ENCODE measurements around the gene BSDC1. TPM values are rescaled to one million over a fixed set of nuclear protein-coding genes. Genes with fewer than 3 reads are reported as not detected.
"Not testable (repeated sequence)": the region's sequence is repeated elsewhere in the genome, so short reads cannot be mapped to it uniquely, and the experiment has no call there.

The BSDC1 gene
- total RNA-seq, 1 experiment from 2014 or later, result 46.8 TPM

- no peak for DNase-seq (ENCODE audit: low read depth, low spot score)
- in situ Hi-C loops (cut with HindIII; ENCODE audit: low pct_unique_long_range_greater_than_20kb, low sequenced_read_pairs), result no loop called here
Measured at GRCh38 chr1:32364836-32365235, 29.4 kb downstream of the BSDC1 start.

- in situ Hi-C loops (cut with HindIII; ENCODE audit: low pct_unique_long_range_greater_than_20kb, low sequenced_read_pairs), result no loop called here
- DNase-seq (ENCODE audit: low read depth, low spot score), result no peak
Measured at GRCh38 chr1:32363713-32364112, 30.5 kb downstream of the BSDC1 start.

- DNase-seq (ENCODE audit: low read depth, low spot score), result no peak
- in situ Hi-C loops (cut with HindIII; ENCODE audit: low pct_unique_long_range_greater_than_20kb, low sequenced_read_pairs), result no loop called here
Measured at GRCh38 chr1:32362474-32363313, 31.5 kb downstream of the BSDC1 start, which contains the start of the genes FAM229A and TSSK3. TSS of gene FAM229A (minus strand) at chr1:32362485. CDS start at chr1:32362091, 394 bp downstream. TSS of gene TSSK3 (plus strand) at chr1:32362539. CDS start at chr1:32362702, 163 bp downstream.

GRCh38 chr1:32361674-32362473 is 32.4 kb downstream of the BSDC1 start:
- DNase-seq (ENCODE audit: low read depth, low spot score), result no peak
- in situ Hi-C loops (cut with HindIII; ENCODE audit: low pct_unique_long_range_greater_than_20kb, low sequenced_read_pairs), result no loop called here

- DNase-seq (ENCODE audit: low read depth, low spot score), result no peak
- in situ Hi-C loops (cut with HindIII; ENCODE audit: low pct_unique_long_range_greater_than_20kb, low sequenced_read_pairs), result no loop called here
Measured at GRCh38 chr1:32361308-32361673, 33.0 kb downstream of the BSDC1 start.

- in situ Hi-C loops (cut with HindIII; ENCODE audit: low pct_unique_long_range_greater_than_20kb, low sequenced_read_pairs), result no loop called here
- DNase-seq (ENCODE audit: low read depth, low spot score), result no peak
Measured at GRCh38 chr1:32358435-32358834, 35.8 kb downstream of the BSDC1 start.

GRCh38 chr1:32357614-32358013 is 36.6 kb downstream of the BSDC1 start:
- in situ Hi-C loops (cut with HindIII; ENCODE audit: low pct_unique_long_range_greater_than_20kb, low sequenced_read_pairs), result no loop called here
- no peak for DNase-seq (ENCODE audit: low read depth, low spot score)

- in situ Hi-C loops (cut with HindIII; ENCODE audit: low pct_unique_long_range_greater_than_20kb, low sequenced_read_pairs), result no loop called here
- DNase-seq (ENCODE audit: low read depth, low spot score), result no peak
Measured at GRCh38 chr1:32356478-32356877, 37.8 kb downstream of the BSDC1 start.

GRCh38 chr1:32355778-32356177 is 38.5 kb downstream of the BSDC1 start:
- in situ Hi-C loops (cut with HindIII; ENCODE audit: low pct_unique_long_range_greater_than_20kb, low sequenced_read_pairs); DNase-seq (ENCODE audit: low read depth, low spot score): not testable (repeated sequence)

GRCh38 chr1:32353886-32354570 is 40.2 kb downstream of the BSDC1 start:
- in situ Hi-C loops (cut with HindIII; ENCODE audit: low pct_unique_long_range_greater_than_20kb, low sequenced_read_pairs), result no loop called here
- DNase-seq (ENCODE audit: low read depth, low spot score), result no peak

- DNase-seq (ENCODE audit: low read depth, low spot score), result no peak
- in situ Hi-C loops (cut with HindIII; ENCODE audit: low pct_unique_long_range_greater_than_20kb, low sequenced_read_pairs), result no loop called here
Measured at GRCh38 chr1:32353431-32353830, 40.8 kb downstream of the BSDC1 start.

GRCh38 chr1:32352831-32353383 is 41.3 kb downstream of the BSDC1 start:
- in situ Hi-C loops (cut with HindIII; ENCODE audit: low pct_unique_long_range_greater_than_20kb, low sequenced_read_pairs), result no loop called here
- DNase-seq (ENCODE audit: low read depth, low spot score), result no peak

- no peak for DNase-seq (ENCODE audit: low read depth, low spot score)
- in situ Hi-C loops (cut with HindIII; ENCODE audit: low pct_unique_long_range_greater_than_20kb, low sequenced_read_pairs), result no loop called here
Measured at GRCh38 chr1:32352239-32352745, 41.9 kb downstream of the BSDC1 start.

- peak; percentile 93 for DNase-seq (ENCODE audit: low read depth, low spot score)
- in situ Hi-C loops (cut with HindIII; ENCODE audit: low pct_unique_long_range_greater_than_20kb, low sequenced_read_pairs), result no loop called here
Measured at GRCh38 chr1:32351399-32352238, 42.6 kb downstream of the BSDC1 start.

GRCh38 chr1:32350785-32351398 is 43.3 kb downstream of the BSDC1 start:
- in situ Hi-C loops (cut with HindIII; ENCODE audit: low pct_unique_long_range_greater_than_20kb, low sequenced_read_pairs), result no loop called here
- DNase-seq (ENCODE audit: low read depth, low spot score), result peak; percentile 68

GRCh38 chr1:32349211-32349708 is 45.0 kb downstream of the BSDC1 start:
- peak; percentile 77 for DNase-seq (ENCODE audit: low read depth, low spot score)
- in situ Hi-C loops (cut with HindIII; ENCODE audit: low pct_unique_long_range_greater_than_20kb, low sequenced_read_pairs), result no loop called here

Measured in SK-MEL-5 (cell line).